K562 (cell line): Measurements from ENCODE around the gene HBEGF. TPM values are rescaled to one million over a fixed set of nuclear protein-coding genes. Genes with fewer than 3 reads are reported as not detected.

ENCODE experiments used
- ATAC-seq: fragments of 200-7000 bp; cut with Tn5 transposase; 3 replicates; pipeline ENCODE4 v1.9.1; 2020; ENCODE audit warnings: moderate library complexity
- BruUV-seq: library from RNA; stranded (reverse); fragments of 400-500 nt; replicated peaks from 2 replicates; lab custom pipeline; 2021; lab: Mats Ljungman, UMichigan
- CTCF ChIA-PET: fragments of 300-600 bp; formaldehyde crosslinking; extraction: SDS; loops from one replicate; lab custom pipeline; 2021; ENCODE audit warnings: low intra/inter-chr PET ratio; lab: Yijun Ruan, JAX
- POLR2A ChIA-PET: fragments of 300-600, 350-650 bp; sonication (Branson Sonifier 250); formaldehyde crosslinking; extraction: SDS; loops from one replicate; lab custom pipeline; 2021; ENCODE audit warnings: antibody characterized with exemption, inconsistent platforms; lab: Yijun Ruan, JAX
- DNase-seq, 4 experiments: peaks; one replicate each; pipeline versions ENCODE4 v3.0.0 to v3.0.0-alpha.2; 2011 to 2018; ENCODE audit warnings: low spot score in 3 of 4, mixed read lengths in 3 of 4; ENCODE audit errors: extremely low read depth in 1 of 4
- FAIRE-seq: peaks from 2 replicates; lab custom pipeline; 2011; peaks lifted over from hg19 to GRCh38; lab: Jason Lieb, UNC
- H2AFZ ChIP-seq: 2 replicates; pipeline ENCODE4 v1.6.0; 2011; ENCODE audit warnings: low read depth, low read length, control low read depth, inconsistent platforms
- H3K27ac ChIP-seq: fragments of 200-600 bp; 3 replicates; pipeline ENCODE4 v1.8.0; 2011; ENCODE audit warnings: low read depth, mild to moderate bottlenecking, control low read depth, inconsistent platforms, low read length, moderate library complexity, mixed read lengths; ENCODE audit errors: extremely low read depth
- H3K27me3 ChIP-seq, 2 experiments: fragments of 300-600 bp in 1 of 2; 2 replicates in 1 of 2; 3 replicates in 1 of 2; pipeline versions ENCODE4 v1.6.0 to v1.8.0; 2011; ENCODE audit warnings: inconsistent platforms in 2 of 2, low read length in 2 of 2, mild to moderate bottlenecking in 1 of 2, mixed read lengths in 1 of 2, moderate library complexity in 1 of 2; ENCODE audit not compliant: control insufficient read depth in 2 of 2, insufficient read depth in 2 of 2
- H3K36me3 ChIP-seq: fragments of 300-600 bp; 3 replicates; pipeline ENCODE4 v1.8.0; 2011; ENCODE audit warnings: mild to moderate bottlenecking, low read length, inconsistent platforms; ENCODE audit not compliant: control insufficient read depth, insufficient read depth
- H3K4me1 ChIP-seq, 2 experiments: fragments of 200-600 bp in 1 of 2; replicated peaks in 1 of 2; 2 replicates in 1 of 2; 3 replicates in 1 of 2; pipeline versions ENCODE4 v1.5.1 to v1.8.0; 2011; ENCODE audit warnings: inconsistent platforms in 2 of 2, low read length in 2 of 2, mild to moderate bottlenecking in 1 of 2, mixed read lengths in 1 of 2, moderate library complexity in 1 of 2; ENCODE audit not compliant: control insufficient read depth in 2 of 2, insufficient read depth in 2 of 2
- H3K4me2 ChIP-seq: 2 replicates; pipeline ENCODE4 v1.6.1; 2011; ENCODE audit warnings: low read length, control low read depth, inconsistent platforms, mixed read lengths; ENCODE audit not compliant: insufficient read depth
- H3K4me3 ChIP-seq: fragments of 200-600 bp; sonication (generic), shearing (Covaris generic); 2 replicates; pipeline ENCODE4 v1.5.1; 2016; ENCODE audit warnings: control low read depth, inconsistent platforms
- H3K79me2 ChIP-seq: fragments of 200-600 bp; 3 replicates; pipeline ENCODE4 v1.8.0; 2011; ENCODE audit warnings: low read length, inconsistent platforms; ENCODE audit not compliant: control insufficient read depth, insufficient read depth
- H3K9ac ChIP-seq, 2 experiments: 2 replicates each; pipeline versions ENCODE4 v1.6.0 to v1.6.1; 2011; ENCODE audit warnings: low read depth in 2 of 2, low read length in 2 of 2, control low read depth in 1 of 2, inconsistent platforms in 1 of 2, mild to moderate bottlenecking in 1 of 2, mixed read lengths in 1 of 2; ENCODE audit not compliant: insufficient read depth in 1 of 2
- H3K9me1 ChIP-seq: one replicate; pipeline ENCODE4 v1.6.0; 2011; ENCODE audit warnings: inconsistent platforms, mild to moderate bottlenecking, low read length, moderate library complexity; ENCODE audit not compliant: control insufficient read depth, insufficient read depth
- H3K9me3 ChIP-seq: replicated peaks from 2 replicates; pipeline ENCODE4 v1.5.1; 2011; ENCODE audit warnings: low read depth, low read length, inconsistent platforms; ENCODE audit not compliant: control insufficient read depth, insufficient read depth
- H4K20me1 ChIP-seq: replicated peaks from 2 replicates; pipeline ENCODE4 v1.6.1; 2011; ENCODE audit warnings: low read length, inconsistent platforms, mixed read lengths; ENCODE audit not compliant: control insufficient read depth, insufficient read depth
- ATF7 ChIP-seq: fragments of 450-650 bp; IDR thresholded peaks from 2 replicates; pipeline ENCODE4 v1.7.1; 2014; ENCODE audit warnings: mild to moderate bottlenecking, moderate library complexity
- CEBPB ChIP-seq: fragments of 450-650 bp; IDR thresholded peaks from 2 replicates; pipeline ENCODE4 v1.6.1; 2016; ENCODE audit warnings: missing genetic modification characterization, missing compliant biosample characterization
- ELK3 ChIP-seq: fragments of 450-650 bp; formaldehyde crosslinking; IDR thresholded peaks from 2 replicates; pipeline ENCODE4 v1.4.0; 2020; ENCODE audit warnings: mild to moderate bottlenecking
- GABPB2 ChIP-seq: fragments of 250-450 bp; sonication (Bioruptor Pico); conservative IDR thresholded peaks from 2 replicates; pipeline ENCODE4 v1.5.1; 2021; ENCODE audit warnings: mild to moderate bottlenecking
- JUN ChIP-seq, 2 experiments: sonication (generic) in 1 of 2; formaldehyde crosslinking in 1 of 2; IDR thresholded peaks; 2 replicates each; pipeline versions ENCODE4 v1.6.1 to v1.8.0; 2012 to 2022; ENCODE audit warnings: borderline replicate concordance in 2 of 2, mild to moderate bottlenecking in 2 of 2, improper control_type of control experiment in 1 of 2, low read depth in 1 of 2, low read length in 1 of 2, missing genetic modification reagents in 1 of 2
- JUND ChIP-seq, 2 experiments: IDR thresholded peaks; 2 replicates in 1 of 2; 3 replicates in 1 of 2; pipeline ENCODE4 v1.6.1; 2011; ENCODE audit warnings: borderline replicate concordance in 2 of 2, low read depth in 2 of 2, low read length in 2 of 2, improper control_type of control experiment in 1 of 2, missing biosample characterization in 1 of 2, missing genetic modification characterization in 1 of 2, missing genetic modification reagents in 1 of 2
- MAFK ChIP-seq: IDR thresholded peaks from 2 replicates; pipeline ENCODE4 v1.6.1; 2011; ENCODE audit warnings: low read length, improper control_type of control experiment
- NFE2 ChIP-seq: IDR thresholded peaks from 2 replicates; pipeline ENCODE4 v1.6.1; 2014; ENCODE audit warnings: antibody characterized with exemption, low read depth
- NR2F6 ChIP-seq: fragments of 450-650 bp; formaldehyde crosslinking; IDR thresholded peaks from 2 replicates; pipeline ENCODE4 v1.4.0; 2020; ENCODE audit warnings: mild to moderate bottlenecking
- PKNOX1 ChIP-seq: fragments of 450-650 bp; IDR thresholded peaks from 2 replicates; pipeline ENCODE4 v1.6.1; 2016
- TBL1XR1 ChIP-seq, 2 experiments: IDR thresholded peaks; 2 replicates each; pipeline ENCODE4 v1.6.1; 2012; ENCODE audit warnings: improper control_type of control experiment in 2 of 2, low read length in 2 of 2, mild to moderate bottlenecking in 1 of 2
- ZHX1 ChIP-seq: fragments of 150-350 bp; conservative IDR thresholded peaks from 2 replicates; pipeline ENCODE4 v1.6.1; 2014; ENCODE audit warnings: low read length
- ZNF589 ChIP-seq: fragments of 200-800 bp; sonication (Bioruptor generic); IDR thresholded peaks from 2 replicates; pipeline ENCODE4 v1.6.1; 2016; ENCODE audit warnings: low read depth, missing genetic modification characterization, missing compliant biosample characterization
- ZNF830 ChIP-seq: fragments of 250-450 bp; sonication (Bioruptor Pico); IDR thresholded peaks from 2 replicates; pipeline ENCODE4 v1.5.0; 2021; ENCODE audit warnings: mild to moderate bottlenecking
- WGBS: fragments of 100-300 bp; shearing (Covaris generic); methylation state at CpG from one replicate; pipeline ENCODE4 v1.1.6; 2016; ENCODE audit warnings: low coverage, mixed read lengths; ENCODE audit not compliant: insufficient coverage; ENCODE audit errors: missing lambda C conversion rate; 5-methylcytosine and 5-hydroxymethylcytosine counted together
- in situ Hi-C: fragments of 300-500 bp; cut with MboI; formaldehyde crosslinking; loops from 4 replicates; pipeline ENCODE4 v1.15.0; 2018; ENCODE audit warnings: inconsistent platforms, mixed read lengths
- intact Hi-C: fragments of 100-400 bp; cut with micrococcal nuclease; formaldehyde crosslinking; loops from 2 replicates; pipeline ENCODE4 v1.14.2; 2022
- polyA plus RNA-seq, 8 experiments: library from polyadenylated mRNA; depleted of rRNA in 4 of 8; stranded (reverse) in 5 of 8; unstranded in 3 of 8; fragments of >200 nt; fragmentation: Nextera tagmentation in 2 of 8; fragmentation: Illumina TruSeq in 1 of 8; extraction: Ambion mirVana in 2 of 8; extraction: Trizol in 1 of 8; gene quantifications; 2 replicates each; pipeline versions ENCODE4 v1.2.1 to v1.2.3, GENCODE V29; 2011 to 2014; ENCODE audit warnings: inconsistent platforms in 1 of 8, missing spikeins in 1 of 8
- total RNA-seq, 7 experiments: library from RNA; depleted of rRNA in 6 of 7; stranded (reverse); fragments of >200 nt in 6 of 7; fragmentation: Illumina TruSeq in 2 of 7; extraction: Trizol in 2 of 7; gene quantifications; 2 replicates each; pipeline versions ENCODE4 v1.2.1 to v1.2.3, GENCODE V29; 2011 to 2021; ENCODE audit warnings: low replicate concordance in 1 of 7

The HBEGF gene
- total and polyA plus RNA-seq, 9 of the 15 experiments (the other 6 are each of a cell fraction or from before 2014, with no cell fraction given): 0.11 to 1.1 (median 0.60) TPM

GRCh38 chr5:140310434-140310833, 36.0 kb downstream of the HBEGF start:
- ChIA-PET POLR2A (interaction anchor here (0.6 to 2.4 kb wide), 6 partner anchors 7 to 177 kb away, joined by 3 to 9 read pairs (median 4); partner anchors contain the start of genes HBEGF and PFDN1), CTCF (no interaction called here)
- H3K9ac ChIP-seq: peak overlapping the region in 1 of 2 experiments; percentile 34; a peak in 1 of 4 replicates
- no peak for TF ChIP-seq GABPB2 (CRISPR knock-in tag)
- 0 out of 2 replicates have a peak, but pooled peaks have one; percentile 19 for TF ChIP-seq JUN (IDR thresholded peaks at IDR 0.05; ENCODE audit: borderline replicate concordance, low read depth, low read length)
- no peak for TF ChIP-seq JUN (CRISPR knock-in tag; IDR thresholded peaks at IDR 0.05; ENCODE audit: borderline replicate concordance)
- no peak for TF ChIP-seq ZNF830 (CRISPR knock-in tag)
- peak; percentile 63; the same call in 1 of the 2 replicates for TF ChIP-seq PKNOX1
- no peak for TF ChIP-seq ZHX1
- TF ChIP-seq MAFK: no peak
- TF ChIP-seq NR2F6 (CRISPR knock-in tag): no peak
- TF ChIP-seq ATF7: peak; percentile 28; the same call in 1 of the 2 replicates
- TF ChIP-seq TBL1XR1 (IDR thresholded peaks at IDR 0.05; ENCODE audit: low read length in 2 of 2): no peak
- TF ChIP-seq ZNF589 (CRISPR knock-in tag): 0 out of 2 replicates have a peak, but pooled peaks have one; percentile 5
- 0 out of 2 replicates have a peak, but pooled peaks have one; percentile 31 for TF ChIP-seq NFE2
- no peak for TF ChIP-seq ELK3
- TF ChIP-seq JUND (IDR thresholded peaks at IDR 0.05; ENCODE audit: borderline replicate concordance, low read depth, low read length): peak; percentile 14; the same call in 1 of the 2 replicates
- no peak; the same call in 2 of the 3 replicates for TF ChIP-seq JUND (tag; IDR thresholded peaks at IDR 0.05; ENCODE audit: borderline replicate concordance, low read depth, low read length)
- peak; percentile 59 for TF ChIP-seq CEBPB
- BruUV-seq: no TSS peak
- H3K36me3 ChIP-seq: no peaks in the 10 kb centered on the region
- H2AFZ ChIP-seq: peak overlapping the region; percentile 73
- in situ Hi-C loops: no loop called here
- no peak for DNase-seq
- H3K4me2 ChIP-seq: peak overlapping the region; percentile 42; the same call in 1 of the 2 replicates
- H3K9me1 ChIP-seq: no peaks in the 10 kb centered on the region
- H3K9me3 ChIP-seq: no peaks in the 10 kb centered on the region
- no peaks in the 10 kb centered on the region for H3K27me3 ChIP-seq
- 0 out of 3 replicates have a peak, but pooled peaks have one; percentile 9 for ATAC-seq
- peaks cover 0 to 26% of the 10 kb centered on the region in 2 experiments; a peak in 4 of 5 replicates for H3K4me1 ChIP-seq
- H3K4me3 ChIP-seq: no peak overlapping the region
- FAIRE-seq: no peak
- intact Hi-C loops: no loop called here
- 13% methylated on average over 2 of the region's 2 CpGs for WGBS
- no peaks in the 10 kb centered on the region for H4K20me1 ChIP-seq
- no peaks in the 10 kb centered on the region for H3K79me2 ChIP-seq
- peak overlapping the region; percentile 57; the same call in 2 of the 3 replicates for H3K27ac ChIP-seq
